HK-2 (cell line): Measurements from ENCODE around the gene AK4.
"Not testable (repeated sequence)": the region's sequence is repeated elsewhere in the genome, so short reads cannot be mapped to it uniquely, and the experiment has no call there.

Source experiments
- DNase-seq: peaks from one replicate; pipeline ENCODE4 v3.0.0-alpha.2; 2018; ENCODE audit not compliant: unreplicated experiment

The AK4 gene

DNA sequence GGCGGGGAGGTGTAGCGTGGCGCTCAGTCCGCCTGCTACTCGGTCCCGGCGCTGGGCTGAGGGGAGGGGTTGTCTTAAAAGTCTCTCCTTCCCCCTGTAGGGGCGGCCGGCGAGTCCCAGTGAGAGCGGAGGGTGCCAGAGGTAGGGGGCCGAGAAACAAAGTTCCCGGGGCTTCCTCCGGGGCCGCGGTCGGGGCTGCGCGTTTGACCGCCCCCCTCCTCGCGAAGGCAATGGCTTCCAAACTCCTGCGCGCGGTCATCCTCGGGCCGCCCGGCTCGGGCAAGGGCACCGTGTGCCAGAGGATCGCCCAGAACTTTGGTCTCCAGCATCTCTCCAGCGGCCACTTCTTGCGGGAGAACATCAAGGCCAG is at the start of gene AK4:
TSS of gene AK4 (plus strand) at position 26 of the 370 bp plus-strand sequence. CDS start at position 231, 205 bp downstream.
- DNase-seq: not testable (repeated sequence)

DNA sequence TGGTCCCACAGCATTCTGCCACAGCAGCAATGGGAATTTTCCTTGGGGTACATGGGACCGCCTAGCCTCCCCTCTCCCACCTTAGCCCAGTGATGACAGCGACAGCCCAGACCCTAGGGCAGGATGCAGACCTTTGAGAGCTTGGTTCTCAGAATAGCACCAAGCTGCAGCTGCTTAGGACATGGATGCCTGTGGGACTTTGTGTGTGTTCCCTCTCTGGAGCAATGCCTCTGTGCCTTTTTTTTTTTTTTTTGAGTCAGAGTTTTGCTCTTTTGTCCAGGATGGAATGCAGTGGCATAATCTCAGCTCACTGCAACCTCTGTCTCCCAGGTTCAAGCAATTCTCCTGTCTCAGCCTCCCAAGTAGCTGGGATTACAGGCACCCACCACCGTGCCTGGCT is 44.2 kb upstream of the AK4 start:
- DNase-seq: no peak

DNA sequence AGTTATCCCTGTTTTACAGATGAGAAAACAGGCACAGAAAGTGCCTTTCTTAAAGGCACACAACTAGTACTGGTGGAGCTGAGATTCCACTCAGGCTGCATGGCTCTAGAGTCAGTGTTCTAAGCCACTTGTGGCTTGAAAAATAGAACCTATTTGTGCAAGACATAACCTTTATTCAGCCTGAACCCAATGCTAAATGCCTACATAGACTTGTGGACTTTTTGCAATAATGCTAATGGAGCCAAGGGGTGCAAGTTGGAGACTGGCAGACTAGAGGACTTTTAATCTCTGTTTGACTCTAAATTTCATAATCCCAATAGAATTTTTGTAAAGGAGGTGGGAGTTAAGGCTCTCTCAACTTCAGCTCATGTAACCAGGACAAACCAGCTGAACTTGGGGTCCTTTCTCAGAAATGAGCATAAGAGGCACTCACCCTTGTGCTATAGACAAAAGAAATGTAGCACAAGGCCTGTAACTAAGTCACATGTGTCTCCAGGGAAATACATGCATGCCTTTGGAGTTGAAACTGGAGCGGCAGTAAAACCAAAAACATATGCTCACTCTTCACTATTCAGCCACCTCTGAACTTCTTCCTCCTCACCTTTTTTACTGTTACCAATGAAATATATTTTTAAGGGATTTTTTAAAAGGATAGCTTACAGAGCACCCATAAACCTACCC is 43.0 kb upstream of the AK4 start:
- DNase-seq: no peak

DNA sequence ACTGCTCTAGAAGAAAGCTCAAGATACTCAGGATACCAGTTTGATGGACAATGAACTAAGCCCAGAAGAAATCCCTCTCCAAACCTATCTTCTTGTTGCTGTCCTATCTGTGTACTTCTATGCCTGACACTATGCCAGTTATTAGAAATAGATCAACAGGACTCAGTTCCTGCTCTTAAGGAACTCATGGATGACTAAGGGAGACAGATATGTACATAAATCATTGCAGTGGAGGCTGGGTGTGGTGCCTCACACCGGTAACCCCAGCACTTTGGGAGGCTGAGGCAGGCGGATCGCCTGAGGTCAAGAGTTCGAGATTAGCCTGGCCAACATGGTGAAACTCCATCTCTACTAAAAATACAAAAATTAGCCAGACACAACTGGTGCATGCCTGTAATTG is 42.4 kb upstream of the AK4 start:
- no peak for DNase-seq

DNA sequence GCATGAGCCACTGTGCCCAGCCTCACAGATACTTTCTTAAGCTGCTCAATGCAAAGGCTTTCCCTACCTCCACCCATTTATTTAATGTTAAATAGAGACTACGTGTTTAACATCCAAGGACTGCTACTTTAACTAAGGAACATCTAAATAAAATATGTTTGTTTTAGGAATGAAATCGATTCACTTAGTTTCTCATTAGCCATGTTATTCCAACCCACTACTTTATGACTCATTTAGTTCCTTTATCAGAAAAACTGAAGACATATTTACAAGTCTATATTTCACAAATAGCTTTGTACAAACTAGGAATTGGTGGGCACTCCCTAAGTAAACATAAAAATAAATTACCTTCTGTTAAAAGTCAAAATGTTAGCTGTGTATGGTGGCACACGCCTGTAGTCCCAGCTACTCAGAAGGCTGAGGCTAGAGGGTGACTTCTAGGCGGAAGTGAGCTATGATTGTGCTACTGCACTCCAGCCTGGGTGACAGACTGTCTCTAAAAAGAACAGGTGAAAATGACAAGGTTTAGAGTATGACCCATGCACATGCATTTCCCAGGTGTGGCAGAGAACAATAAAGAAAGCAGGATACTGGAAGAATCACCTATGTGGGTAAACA is 39.9 kb upstream of the AK4 start:
- DNase-seq: no peak

DNA sequence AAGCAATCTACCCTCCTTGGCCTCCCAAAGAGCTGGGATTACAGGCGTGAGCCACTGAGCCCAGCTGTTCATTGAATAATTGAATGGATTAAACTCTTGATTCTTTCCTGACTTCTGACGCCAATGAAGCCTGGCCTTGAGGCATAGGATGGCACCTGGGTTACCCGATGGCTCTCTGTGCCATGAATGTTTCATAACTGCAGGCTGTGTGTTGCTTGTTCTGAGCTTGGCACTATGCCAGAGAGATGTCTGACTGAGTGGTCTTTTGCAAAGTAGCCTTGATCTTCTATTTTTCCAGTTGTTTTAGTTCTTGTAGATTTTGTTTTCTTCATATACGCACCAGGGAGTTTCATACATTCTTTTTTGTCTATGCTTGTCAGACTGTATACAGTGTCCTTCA is 38.5 kb upstream of the AK4 start:
- no peak for DNase-seq

DNA sequence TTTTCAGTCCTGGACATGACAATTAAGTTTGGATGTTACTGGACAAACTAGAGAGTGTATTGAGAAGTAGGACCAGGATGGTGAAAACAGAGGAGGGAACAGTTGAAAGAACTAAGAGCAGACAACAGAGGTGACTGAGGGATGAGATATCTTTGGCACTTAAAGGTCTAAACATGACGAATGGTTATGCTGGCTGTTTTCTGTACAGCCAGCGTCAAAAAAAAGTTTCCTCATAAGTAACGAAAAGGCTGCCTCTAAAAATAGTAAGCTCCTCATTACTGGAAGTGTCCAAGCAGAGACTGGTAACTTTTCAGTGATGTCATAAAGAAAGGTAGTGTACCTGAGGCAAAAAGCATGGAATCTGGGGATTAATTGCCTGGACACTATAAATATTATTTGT is 35.2 kb upstream of the AK4 start:
- DNase-seq: no peak

DNA sequence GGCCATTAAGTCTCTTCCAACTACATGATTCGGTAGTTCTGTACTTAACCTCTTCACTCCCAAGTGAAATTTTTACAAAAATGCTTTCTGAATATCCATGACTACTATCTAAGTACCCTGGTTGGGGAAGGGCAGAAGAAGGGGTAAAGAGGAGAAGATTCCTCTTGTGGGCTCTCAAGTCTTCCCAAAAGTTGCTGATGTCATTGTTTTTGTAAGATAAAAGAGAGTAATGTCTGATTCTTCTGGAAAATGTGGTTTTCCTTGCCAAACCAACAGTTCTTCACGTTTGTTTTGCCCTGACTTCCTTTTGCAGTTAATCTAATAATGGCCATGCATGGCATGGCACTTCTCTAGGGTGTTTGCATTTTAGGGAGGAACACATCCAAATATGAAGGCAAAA is 34.7 kb upstream of the AK4 start:
- DNase-seq: no peak

DNA sequence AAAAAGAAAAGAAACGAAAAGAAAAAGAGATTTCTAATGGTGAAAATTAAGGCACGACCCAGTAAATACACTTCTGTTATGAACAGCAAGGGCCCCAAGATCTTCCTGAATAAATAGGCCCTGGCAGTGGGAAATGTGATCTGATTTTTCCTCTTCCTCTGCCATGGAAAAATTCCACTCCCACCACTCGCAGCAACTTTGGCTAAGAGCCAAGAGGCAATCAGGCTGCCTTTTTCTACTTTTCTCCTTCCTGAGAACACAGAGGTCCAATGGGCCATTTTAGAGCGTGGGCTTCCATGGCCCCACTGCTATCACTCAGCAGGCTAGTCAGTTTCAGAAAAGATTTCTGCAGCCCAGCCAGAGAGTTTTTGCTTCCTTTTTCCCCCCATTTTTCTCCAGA is 33.7 kb upstream of the AK4 start:
- DNase-seq: no peak

DNA sequence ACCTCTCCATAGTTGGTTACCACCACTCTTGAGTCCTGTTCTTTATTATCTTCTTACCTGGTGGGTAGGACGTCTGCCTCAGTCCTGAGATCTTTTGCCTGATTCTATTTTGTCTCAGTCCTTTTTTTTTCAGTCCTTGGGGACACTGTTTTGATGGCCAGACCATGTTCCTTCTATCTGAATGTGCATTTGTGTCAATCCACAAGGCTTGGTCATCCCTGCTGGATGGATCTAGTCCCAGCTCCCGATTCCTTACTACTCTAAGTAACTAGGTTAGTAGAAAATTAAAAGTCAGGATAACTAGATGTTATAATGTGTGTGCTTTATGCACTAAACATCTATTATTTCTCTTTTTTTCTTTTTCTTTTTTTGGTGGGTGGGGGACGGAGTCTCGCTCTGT is 28.1 kb upstream of the AK4 start:
- DNase-seq: no peak

DNA sequence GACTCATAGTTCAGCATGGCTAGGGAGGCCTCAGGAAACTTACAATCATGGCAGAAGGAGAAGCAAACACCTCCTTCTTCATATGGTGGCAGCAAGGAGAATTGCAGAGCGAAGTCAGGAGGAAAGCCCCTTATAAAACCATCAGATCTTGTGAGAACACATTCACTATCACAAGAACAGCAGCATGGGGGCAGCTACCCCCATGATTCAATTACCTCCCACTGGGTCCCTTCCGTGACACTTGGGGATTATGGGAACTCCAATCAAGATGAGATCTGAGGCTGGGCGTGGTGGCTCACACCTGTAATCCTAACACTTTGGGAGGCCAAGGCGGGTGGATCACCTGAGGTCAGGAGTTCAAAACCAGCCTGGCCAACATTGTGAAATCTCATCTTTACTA is 18.9 kb upstream of the AK4 start:
- not testable (repeated sequence) for DNase-seq

DNA sequence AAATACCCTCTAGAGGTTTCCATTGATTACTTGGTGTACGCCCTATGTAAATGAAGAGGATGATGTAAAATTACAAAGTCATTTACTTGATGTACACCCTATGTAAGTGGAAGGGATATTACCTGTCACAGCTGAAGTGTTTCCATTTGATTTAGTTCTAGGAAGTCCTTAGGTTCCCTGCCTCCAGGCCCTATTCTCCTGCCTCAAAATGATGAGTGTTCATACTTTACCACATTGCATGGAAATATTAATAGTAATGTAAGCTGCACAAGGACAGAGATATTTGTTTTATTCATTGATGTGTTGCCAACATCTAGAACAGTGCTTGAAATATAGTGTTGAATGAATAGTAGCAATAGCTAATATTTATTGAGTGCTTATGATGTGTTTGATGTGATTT is 9.5 kb upstream of the AK4 start:
- no peak for DNase-seq

DNA sequence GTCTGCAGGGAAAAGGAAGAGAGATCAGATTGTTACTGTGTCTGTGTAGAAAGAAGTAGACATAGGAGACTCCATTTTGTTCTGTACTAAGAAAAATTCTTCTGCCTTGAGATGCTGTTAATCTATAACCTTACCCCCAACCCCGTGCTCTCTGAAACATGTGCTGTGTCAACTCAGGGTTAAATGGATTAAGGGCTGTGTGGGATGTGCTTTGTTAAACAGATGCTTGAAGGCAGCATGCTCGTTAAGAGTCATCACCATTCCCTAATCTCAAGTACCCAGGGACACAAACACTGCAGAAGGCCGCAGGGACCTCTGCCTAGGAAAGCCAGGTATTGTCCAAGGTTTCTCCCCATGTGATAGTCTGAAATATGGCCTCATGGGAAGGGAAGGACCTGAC is 8.2 kb upstream of the AK4 start:
- not testable (repeated sequence) for DNase-seq

DNA sequence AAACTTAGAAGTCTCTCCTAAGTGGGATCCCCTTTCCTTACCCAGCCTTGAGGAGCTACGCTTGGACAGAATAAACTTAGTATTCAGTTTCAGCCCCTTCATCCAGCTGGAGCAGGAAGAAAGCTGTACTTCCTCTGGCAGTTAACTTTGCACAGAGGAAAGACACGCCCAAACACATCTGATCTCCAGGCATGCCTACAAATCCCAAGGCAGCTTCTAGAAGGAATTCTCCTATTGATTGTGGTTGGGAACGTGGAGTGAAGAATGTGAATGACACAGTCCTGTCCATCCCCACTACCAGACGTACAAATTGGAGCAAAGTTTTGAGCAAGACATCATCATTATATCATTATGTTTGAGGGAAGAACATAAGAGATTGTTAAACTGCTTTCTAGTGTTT is 6.6 kb upstream of the AK4 start:
- DNase-seq: no peak

DNA sequence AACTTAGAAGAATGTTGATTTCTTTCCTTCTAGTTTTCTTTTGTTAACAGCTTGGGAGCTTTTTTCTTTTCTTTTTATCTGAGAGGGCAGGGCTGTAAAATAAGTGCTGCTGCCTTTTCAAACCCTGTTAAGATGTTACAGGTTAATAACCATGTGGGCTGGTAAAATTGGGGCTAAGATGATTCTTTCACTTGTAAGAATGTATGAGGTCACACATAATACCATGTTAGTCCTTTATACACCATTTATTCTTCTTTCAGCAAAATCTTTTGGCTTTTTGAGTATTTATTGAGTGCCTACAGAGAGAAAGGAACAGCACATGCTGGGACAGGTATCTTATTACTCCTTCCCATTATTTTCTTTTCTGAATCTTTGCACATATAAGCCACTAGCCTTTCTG is 6.1 kb upstream of the AK4 start:
- DNase-seq: no peak

DNA sequence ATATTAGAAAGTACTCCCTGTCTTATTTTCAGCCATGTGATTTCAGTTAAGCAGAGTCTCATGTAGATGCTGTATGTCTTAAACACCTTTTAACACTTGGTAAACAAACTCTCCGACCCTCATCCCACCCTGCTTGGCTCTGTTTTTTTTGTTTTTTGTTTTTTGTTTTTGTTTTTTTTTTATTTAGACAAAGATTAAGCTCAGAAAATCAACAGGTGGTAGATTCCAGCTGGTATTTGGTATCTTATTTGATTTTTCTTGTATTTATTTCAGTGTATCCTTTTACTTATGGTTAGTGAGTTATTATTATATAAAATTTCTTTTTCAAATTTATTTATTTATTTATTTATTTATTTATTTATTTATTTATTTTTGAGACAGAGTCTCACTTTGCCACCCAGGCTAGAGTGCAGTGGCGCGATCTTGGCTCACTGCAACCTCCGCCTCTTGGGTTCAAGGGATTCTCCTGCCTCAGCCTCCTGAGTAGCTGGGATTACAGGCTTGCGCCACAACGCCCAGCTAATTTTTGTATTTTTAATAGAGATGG is 4.8 kb upstream of the AK4 start:
- DNase-seq: not testable (repeated sequence)

DNA sequence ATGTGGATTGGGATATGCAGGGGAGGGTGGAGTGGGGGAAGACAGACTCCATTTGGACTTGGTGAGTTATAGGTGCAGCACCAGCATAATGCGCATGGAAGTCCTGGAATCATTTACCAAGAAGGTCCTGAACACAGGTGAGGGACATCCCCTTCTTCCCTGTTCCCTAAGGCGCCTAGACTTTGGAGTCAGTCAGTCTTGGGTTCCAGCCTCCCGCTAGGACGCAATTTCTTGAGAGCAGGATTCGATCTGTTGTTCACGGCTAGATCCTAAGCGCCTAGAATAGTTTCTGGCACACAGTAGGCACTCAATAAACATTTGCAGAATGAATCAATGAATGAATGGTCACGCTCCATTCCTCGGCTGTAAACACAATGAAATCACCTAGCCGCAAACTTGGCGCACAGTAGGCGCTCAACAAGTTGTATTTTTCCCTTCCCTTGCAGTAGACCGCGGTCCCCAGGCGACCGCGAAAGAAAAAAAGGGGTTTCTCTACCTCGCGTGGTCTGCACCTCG is 1.0 kb upstream of the AK4 start:
- no peak for DNase-seq

DNA sequence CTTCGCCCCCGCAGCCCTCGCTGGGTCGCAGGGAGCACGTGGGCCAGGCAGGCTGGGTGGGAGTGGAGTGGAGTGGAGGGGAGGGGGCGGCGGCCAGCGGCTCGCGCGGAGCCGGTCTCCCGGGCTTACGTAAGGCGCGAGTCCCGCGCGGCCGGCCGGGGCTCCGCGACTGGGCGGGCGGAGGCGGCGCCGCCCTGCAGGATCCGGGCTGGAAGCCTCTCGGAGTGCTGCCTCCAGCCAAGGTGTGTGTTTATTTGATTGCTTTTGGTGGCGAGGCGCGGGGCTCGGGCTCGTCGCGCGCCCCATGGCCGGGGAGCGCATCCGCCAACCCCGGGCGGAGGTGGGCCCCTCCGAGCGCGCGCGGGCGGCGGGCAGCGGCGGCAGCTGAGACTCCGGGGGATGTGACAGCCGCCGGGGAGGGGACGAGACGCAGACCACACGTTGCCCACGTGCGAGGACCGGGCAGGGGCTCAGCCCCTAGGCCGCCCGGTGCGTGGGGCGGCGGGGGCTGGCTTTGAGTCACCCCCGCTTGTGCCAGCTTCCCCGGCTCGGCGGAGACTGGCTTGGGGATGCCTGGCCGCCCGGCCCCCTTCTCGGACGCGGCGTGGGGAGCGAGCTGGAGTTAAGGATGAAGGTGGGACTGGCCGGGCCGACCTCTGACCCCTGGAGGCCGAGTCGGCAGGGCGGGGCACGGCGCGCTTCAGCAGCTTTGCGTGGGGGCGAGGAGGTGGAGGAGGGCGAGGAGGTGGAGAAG is 402 bp upstream of the AK4 start:
- peak; percentile 86 for DNase-seq

DNA sequence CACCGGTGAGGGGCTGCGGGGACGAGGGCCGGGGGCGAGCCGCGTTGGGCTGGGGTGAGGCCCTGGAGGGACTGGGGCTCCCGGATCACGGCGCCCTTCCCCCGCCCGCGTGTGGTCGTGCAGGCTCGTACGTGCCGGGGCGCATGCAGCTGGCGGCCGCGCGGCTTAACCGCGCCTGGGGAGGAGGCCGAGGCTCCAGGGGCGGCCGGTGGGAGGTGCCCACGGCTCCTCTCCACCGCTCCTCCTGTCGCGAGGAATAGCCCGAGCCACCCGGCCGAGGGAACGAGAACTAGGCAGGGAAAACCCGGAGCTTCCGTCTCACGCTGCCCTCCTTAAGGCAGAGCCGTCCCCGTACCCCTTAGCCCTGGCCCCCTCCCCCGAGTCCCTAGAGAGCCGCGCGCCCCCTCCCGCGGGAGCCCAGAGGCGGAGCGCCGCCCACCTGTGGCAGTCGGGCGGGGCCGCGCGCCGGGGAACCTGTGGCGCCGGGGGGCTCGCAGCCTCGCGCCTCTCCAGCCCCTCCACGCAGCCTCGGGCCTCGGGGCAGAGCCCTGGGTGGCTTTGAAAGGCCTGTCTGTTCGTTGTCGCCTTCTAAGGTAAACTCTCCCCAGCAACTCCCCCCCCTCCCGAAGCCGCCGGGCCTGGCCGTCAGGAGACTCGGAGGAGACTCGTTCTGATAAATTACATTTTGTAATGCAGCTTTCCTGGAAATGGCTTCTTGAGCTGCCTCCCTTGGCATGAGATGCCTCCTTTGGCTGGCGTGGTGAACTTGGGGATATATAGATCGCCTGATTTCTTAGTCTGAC is 746 bp downstream of the AK4 start:
- peak; percentile 82 for DNase-seq

DNA sequence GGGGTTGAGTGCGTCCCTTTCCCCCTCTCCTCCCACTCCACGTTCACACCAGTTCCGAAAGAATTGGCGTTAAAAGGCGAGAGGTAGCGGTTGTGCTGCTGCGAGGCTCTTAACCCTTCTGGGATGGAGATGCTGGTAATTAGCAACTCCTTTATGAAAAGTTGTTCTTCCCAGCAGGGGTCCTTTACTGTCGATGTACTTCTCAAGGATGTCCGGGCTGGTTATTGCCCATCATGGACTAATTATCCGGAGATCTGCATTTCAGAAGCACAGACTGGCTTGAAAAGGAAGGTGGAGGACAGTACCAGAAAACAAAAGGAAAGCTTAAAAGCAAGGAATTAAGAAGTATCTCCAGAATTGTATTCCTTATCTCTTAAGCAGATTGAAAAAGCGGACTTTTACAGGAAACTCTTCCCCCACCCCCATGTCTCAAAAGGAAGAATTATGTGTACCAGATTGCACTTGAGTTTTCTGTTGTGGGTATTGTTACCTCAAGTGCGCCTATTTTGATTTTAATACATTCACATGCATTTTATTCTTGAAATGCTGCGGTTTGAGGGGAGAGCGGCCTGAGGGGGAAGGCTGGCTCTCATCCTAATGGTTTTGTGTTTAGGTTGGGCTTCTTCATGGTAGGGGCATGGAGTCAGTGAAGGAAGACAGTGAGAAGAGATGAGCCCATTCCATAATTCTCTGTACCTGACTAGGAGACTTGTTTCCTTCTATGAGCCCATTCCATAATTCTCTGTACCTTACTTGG is 1.5 kb downstream of the AK4 start:
- DNase-seq: no peak

DNA sequence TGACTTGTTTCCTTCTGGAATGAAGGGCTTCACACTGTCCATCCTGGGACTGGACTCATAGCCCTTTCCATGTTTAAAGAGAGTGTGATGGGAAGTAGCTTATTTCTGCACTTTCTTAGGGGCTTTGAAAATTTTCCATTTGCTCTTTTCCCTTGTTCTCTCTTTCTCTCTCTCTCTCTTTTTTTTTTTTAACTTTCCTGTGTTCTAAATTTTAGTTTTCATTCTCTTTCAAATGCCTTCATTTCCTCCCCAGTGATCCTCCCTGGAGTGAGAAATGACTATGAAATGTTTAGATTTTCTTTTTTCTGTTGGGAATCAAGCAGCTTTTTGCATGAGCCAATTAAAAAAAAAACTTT is 2.1 kb downstream of the AK4 start:
- no peak for DNase-seq
